Transverse colon (tissue), 4 donors: ENCODE data around the gene KLHL42. TPM values are rescaled to one million over a fixed set of nuclear protein-coding genes. Genes with fewer than 3 reads are reported as not detected.

Source experiments
- DNase-seq: peaks from one replicate; pipeline ENCODE4 v3.0.0-alpha.2; 2019
- H3K27ac ChIP-seq, 4 donors: fragments of 200-600 bp; sonication (generic); 2 replicates each; pipeline ENCODE4 v1.5.1; 2016 to 2018; ENCODE audit warnings: inconsistent platforms in 4 of 4
- H3K27me3 ChIP-seq: fragments of 200-600 bp; sonication (generic); 2 replicates; pipeline ENCODE4 v1.5.1; 2017; ENCODE audit warnings: inconsistent platforms
- H3K36me3 ChIP-seq, 4 donors: fragments of 200-600 bp; sonication (generic); 2 replicates each; pipeline ENCODE4 v1.5.1; 2017 to 2019; ENCODE audit warnings: inconsistent platforms in 4 of 4
- H3K4me1 ChIP-seq, 4 donors: fragments of 200-600 bp; sonication (generic); 2 replicates each; pipeline ENCODE4 v1.5.1; 2017 to 2020; ENCODE audit warnings: inconsistent platforms in 4 of 4
- H3K4me3 ChIP-seq, 4 donors: fragments of 200-600 bp; sonication (generic); 1 replicate in 1 of 4; 2 replicates in 3 of 4; pipeline versions ENCODE4 v1.5.1 to v1.6.1; 2017 to 2019; ENCODE audit warnings: inconsistent platforms in 4 of 4
- H3K9me3 ChIP-seq, 2 donors: fragments of 200-600 bp; sonication (generic); 2 replicates each; pipeline ENCODE4 v1.5.1; 2017 to 2019; ENCODE audit warnings: inconsistent platforms in 2 of 2
- CTCF ChIP-seq, 5 experiments: fragments of 200-600 bp in 3 of 5; fragments of 450-650 bp in 2 of 5; sonication (generic) in 3 of 5; IDR thresholded peaks; 1 replicate in 2 of 5; 2 replicates in 3 of 5; pipeline ENCODE4 v1.5.1; 2016 to 2017; ENCODE audit warnings: antibody characterized with exemption in 5 of 5, inconsistent platforms in 3 of 5, mild to moderate bottlenecking in 2 of 5, moderate library complexity in 1 of 5
- EP300 ChIP-seq: sonication (generic); formaldehyde crosslinking; IDR thresholded peaks from one replicate; pipeline ENCODE4 v1.6.1; 2017; ENCODE audit warnings: antibody characterized with exemption, low read depth
- POLR2A ChIP-seq: fragments of 450-650 bp; IDR thresholded peaks from one replicate; pipeline ENCODE4 v1.6.1; 2016; ENCODE audit warnings: antibody characterized with exemption, mild to moderate bottlenecking, moderate library complexity
- POLR2AphosphoS5 ChIP-seq, 3 donors: sonication (generic); formaldehyde crosslinking; IDR thresholded peaks; one replicate each; pipeline ENCODE4 v1.6.1; 2016; ENCODE audit warnings: antibody characterized with exemption in 3 of 3
- WGBS, 2 donors: methylation state at CpG; one replicate each; pipeline ENCODE4 v1.1.5; 2018; ENCODE audit warnings: low coverage in 1 of 2; 5-methylcytosine and 5-hydroxymethylcytosine counted together
- in situ Hi-C, 4 donors: fragments of 200-750 bp; cut with MboI; loops; one replicate each; pipeline versions ENCODE4 v1.15.0 to v1.15.1; 2017; ENCODE audit warnings: low sequenced_read_pairs in 3 of 4, low pct_ligation_motif_present in 1 of 4, low pct_unique_long_range_greater_than_20kb in 1 of 4
- intact Hi-C: fragments of 100-400 bp; cut with DNase I; formaldehyde crosslinking; loops from one replicate; pipeline ENCODE4 v1.15.1; 2023; ENCODE audit warnings: low total_unique reads
- total RNA-seq, 4 donors: library from RNA; depleted of rRNA; stranded (reverse); fragments of >200 nt; gene quantifications; one replicate each; pipeline ENCODE4 v1.1.0, GENCODE V29; 2016

Gene KLHL42
- total RNA-seq, 4 donors from 2014 or later: 14.7 to 104 (median 47.3) TPM

- TF ChIP-seq POLR2AphosphoS5 (IDR thresholded peaks at IDR 0.05) (no peak), EP300 (no peak), CTCF (IDR thresholded peaks at IDR 0.05) (no peak), POLR2A (no peak)
- H3K4me3 ChIP-seq: no peak overlapping the region
- no peak overlapping the region for H3K27ac ChIP-seq
- peaks cover 0 to 20% (median 5%) of the 10 kb centered on the region in 4 donors for H3K4me1 ChIP-seq
- no peaks in the 10 kb centered on the region for H3K9me3 ChIP-seq
- intact Hi-C loops: no loop called here
- in situ Hi-C loops: no loop called here
- peaks cover 0 to 12% (median 6%) of the 10 kb centered on the region in 4 donors for H3K36me3 ChIP-seq
- DNase-seq: no peak
- 97 to 100% methylated on average over 1 to 2 of the region's 2 CpGs for WGBS, 2 donors
- no peaks in the 10 kb centered on the region for H3K27me3 ChIP-seq
Measured at GRCh38 chr12:27790179-27790578, 10.1 kb downstream of the KLHL42 start.

- no peak for DNase-seq
- no peak for TF ChIP-seq EP300
- no peak for TF ChIP-seq CTCF (IDR thresholded peaks at IDR 0.05)
- no peak for TF ChIP-seq POLR2AphosphoS5 (IDR thresholded peaks at IDR 0.05)
- no peak for TF ChIP-seq POLR2A
- peaks cover 0 to 47% (median 18%) of the 10 kb centered on the region in 4 donors for H3K36me3 ChIP-seq
- H3K4me1 ChIP-seq: no peaks in the 10 kb centered on the region
- no peaks in the 10 kb centered on the region for H3K27me3 ChIP-seq
- H3K27ac ChIP-seq: no peak overlapping the region
- in situ Hi-C loops: no loop called here
- H3K9me3 ChIP-seq: no peaks in the 10 kb centered on the region
- 77 to 88% methylated on average over 5 to 6 of the region's 6 CpGs for WGBS, 2 donors
- H3K4me3 ChIP-seq: no peak overlapping the region
- intact Hi-C loops: no loop called here
Measured at GRCh38 chr12:27794818-27795584, 15.0 kb downstream of the KLHL42 start.

GRCh38 chr12:27796128-27796527, 16.1 kb downstream of the KLHL42 start:
- H3K36me3 ChIP-seq: peaks cover 0 to 47% (median 18%) of the 10 kb centered on the region in 4 donors
- WGBS, 2 donors: 80 to 87% methylated on average over 6 to 7 of the region's 7 CpGs

More at GRCh38 chr12:27796128-27796527, 16.1 kb downstream of the KLHL42 start:
- no peak for DNase-seq
- Histone ChIP-seq H3K27me3 (no peaks in the 10 kb centered on the region), H3K27ac (peak overlapping the region in 1 of 4 donors; percentile 6), H3K4me3 (no peak overlapping the region), H3K9me3 (no peaks in the 10 kb centered on the region), H3K4me1 (no peaks in the 10 kb centered on the region)
- in situ Hi-C loops: no loop called here
- intact Hi-C loops: no loop called here
- no peak for TF ChIP-seq CTCF (IDR thresholded peaks at IDR 0.05)
- no peak for TF ChIP-seq EP300
- no peak for TF ChIP-seq POLR2AphosphoS5 (IDR thresholded peaks at IDR 0.05)
- no peak for TF ChIP-seq POLR2A
